ENCODE results near the gene ASCL3. TPM values are rescaled to one million over a fixed set of nuclear protein-coding genes. Genes with fewer than 3 reads are reported as not detected.

ASCL3 gene
- total and polyA plus RNA-seq, 2 donors (not counting 1 experiment from before 2014, with no cell fraction given): not detected

DNA sequence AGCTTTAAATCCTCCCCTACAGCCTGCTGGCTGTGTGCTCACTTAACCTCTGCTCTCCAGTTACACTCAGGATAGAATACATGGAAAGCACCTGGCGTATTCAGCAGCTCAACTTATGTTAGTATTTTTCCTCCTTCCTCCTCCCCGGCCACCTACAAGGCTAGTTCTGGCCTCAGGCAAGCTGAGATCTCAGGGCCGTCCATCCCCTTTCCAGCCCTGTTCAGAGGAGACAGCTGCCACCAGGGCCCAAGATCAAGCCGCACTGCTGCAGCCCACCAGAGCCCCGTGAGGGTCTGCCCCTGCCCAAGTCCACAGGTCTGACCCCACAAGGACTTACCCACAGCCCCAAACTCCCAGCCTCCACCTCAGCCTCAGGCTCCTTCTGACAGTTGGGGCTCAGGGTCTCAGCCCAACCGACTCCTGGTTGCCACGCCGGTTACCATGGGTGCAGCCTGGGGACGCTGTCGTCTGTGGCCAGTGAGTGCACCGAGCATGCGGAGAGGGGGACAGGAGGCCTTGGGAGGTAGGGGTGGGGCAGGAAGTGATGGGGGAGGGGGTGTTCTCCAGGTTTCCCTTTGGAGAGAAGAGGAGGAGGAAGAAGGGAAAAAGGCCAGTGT, 10.1 kb downstream of the ASCL3 start, which contains the start of gene C11orf16:
C11orf16 (minus strand) TSS at position 384 of the 617 bp plus-strand sequence. CDS start 639 bp downstream, outside the sequence.
- Histone ChIP-seq H3K9me3 (ENCODE audit: control extremely low read depth in 1 of 3, control insufficient read depth in 2 of 3, insufficient read depth in 1 of 3, low read length in 2 of 3) (no peaks in the 10 kb centered on the region), H3K4me2 (replicated peaks; ENCODE audit: low read depth, low read length, poor library complexity, severe bottlenecking) (no peak within 1 kb of the TSS), H3K27me3 (replicated peaks in 1 of 4; ENCODE audit: control extremely low read depth in 1 of 4, control insufficient read depth in 3 of 4, insufficient read depth in 4 of 4, low read length in 3 of 4) (no peaks in the 10 kb centered on the region), H3K79me2 (ENCODE audit: control insufficient read depth, insufficient read depth, low read length) (no peaks in the 10 kb centered on the region), H3K36me3 (replicated peaks in 1 of 2; ENCODE audit: control extremely low read depth in 1 of 2, control insufficient read depth in 1 of 2, extremely low read depth in 1 of 2, insufficient read depth in 2 of 2, low read length in 1 of 2) (no peaks in the 10 kb centered on the region), H2AFZ (ENCODE audit: insufficient read depth, low read depth, low read length, poor library complexity, severe bottlenecking) (no peak within 1 kb of the TSS), H3K4me3 (ENCODE audit: control extremely low read depth in 1 of 5, extremely low read depth in 1 of 5, insufficient read depth in 1 of 5, low read depth in 2 of 5, low read length in 4 of 5) (no peak within 1 kb of the TSS), H3K4me1 (ENCODE audit: control insufficient read depth in 2 of 2, insufficient read depth in 2 of 2, low read length in 2 of 2) (no peaks in the 10 kb centered on the region), H4K20me1 (ENCODE audit: control insufficient read depth, insufficient read depth, low read length, poor library complexity, severe bottlenecking) (no peaks in the 10 kb centered on the region), H3K27ac (ENCODE audit: low read length in 2 of 2) (no peak within 1 kb of the TSS), H3K9ac (ENCODE audit: low read length) (no peak within 1 kb of the TSS)
- Mint-ChIP-seq H3K4me1 (peaks cover 3% of the 10 kb centered on the region), H3K27me3 (no peaks in the 10 kb centered on the region), H3K9me3 (ENCODE audit: insufficient read depth) (no peaks in the 10 kb centered on the region), H3K4me3 (no peak within 1 kb of the TSS), H3K27ac (no peak within 1 kb of the TSS)
- TF ChIP-seq EZH2 (IDR thresholded peaks at IDR 0.05; ENCODE audit: borderline replicate concordance, insufficient read depth, low read depth, low read length, poor library complexity, severe bottlenecking): no peak
- TF ChIP-seq, protein P1, sequence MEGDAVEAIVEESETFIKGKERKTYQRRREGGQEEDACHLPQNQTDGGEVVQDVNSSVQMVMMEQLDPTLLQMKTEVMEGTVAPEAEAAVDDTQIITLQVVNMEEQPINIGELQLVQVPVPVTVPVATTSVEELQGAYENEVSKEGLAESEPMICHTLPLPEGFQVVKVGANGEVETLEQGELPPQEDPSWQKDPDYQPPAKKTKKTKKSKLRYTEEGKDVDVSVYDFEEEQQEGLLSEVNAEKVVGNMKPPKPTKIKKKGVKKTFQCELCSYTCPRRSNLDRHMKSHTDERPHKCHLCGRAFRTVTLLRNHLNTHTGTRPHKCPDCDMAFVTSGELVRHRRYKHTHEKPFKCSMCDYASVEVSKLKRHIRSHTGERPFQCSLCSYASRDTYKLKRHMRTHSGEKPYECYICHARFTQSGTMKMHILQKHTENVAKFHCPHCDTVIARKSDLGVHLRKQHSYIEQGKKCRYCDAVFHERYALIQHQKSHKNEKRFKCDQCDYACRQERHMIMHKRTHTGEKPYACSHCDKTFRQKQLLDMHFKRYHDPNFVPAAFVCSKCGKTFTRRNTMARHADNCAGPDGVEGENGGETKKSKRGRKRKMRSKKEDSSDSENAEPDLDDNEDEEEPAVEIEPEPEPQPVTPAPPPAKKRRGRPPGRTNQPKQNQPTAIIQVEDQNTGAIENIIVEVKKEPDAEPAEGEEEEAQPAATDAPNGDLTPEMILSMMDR (IDR thresholded peaks at IDR 0.05): no peak
- 92% methylated on average over 12 of the region's 12 CpGs for WGBS (ENCODE audit: insufficient coverage)
- intact Hi-C loops (cut with micrococcal nuclease): no loop called here
- ChIA-PET POLR2A (no interaction called here), CTCF (interaction anchor here (0.5 to 2.5 kb wide), 2 partner anchors 18 to 64 kb away, joined by 3 to 8 read pairs; no protein-coding TSS in a partner anchor)
- DNase-seq: no peak
- ATAC-seq (ENCODE audit: low read depth): no peak

DNA sequence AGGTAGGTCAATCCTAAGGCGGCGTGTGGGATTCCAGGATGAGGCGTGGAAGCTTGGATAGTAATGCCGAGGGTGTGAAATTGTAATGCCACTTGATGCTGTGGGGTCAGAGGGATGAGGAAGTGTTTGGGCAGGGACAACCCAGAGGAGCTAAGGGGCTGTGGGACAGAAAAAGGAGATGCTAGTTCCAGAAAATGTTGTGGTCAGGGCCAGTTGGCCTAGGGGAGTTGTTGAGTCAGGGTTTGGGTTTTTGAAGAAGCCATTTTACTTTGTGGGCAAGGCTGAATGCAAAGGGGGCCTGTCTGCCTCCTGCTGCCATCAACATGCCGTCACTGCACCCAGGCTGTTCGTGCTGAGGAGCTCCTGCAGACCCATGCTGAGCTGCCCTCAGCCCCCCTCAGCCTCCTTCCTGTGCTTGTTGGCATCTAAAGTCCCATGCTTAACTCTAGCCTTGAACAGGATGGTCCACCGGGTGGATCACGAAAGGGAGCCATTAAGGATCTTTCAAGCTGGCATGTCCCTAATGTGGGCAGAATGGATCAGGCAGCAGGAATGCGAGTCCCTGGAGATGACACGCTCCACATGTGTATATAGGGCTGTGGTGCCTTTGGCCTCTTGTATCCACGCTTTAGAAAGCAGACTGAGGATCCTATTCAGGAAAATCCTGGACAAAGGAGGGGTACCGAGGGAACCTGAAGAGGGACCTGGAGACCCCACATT, 12.2 kb downstream of the ASCL3 start:
- Mint-ChIP-seq H3K4me1 (no peaks in the 10 kb centered on the region), H3K27ac (no peak overlapping the region), H3K27me3 (no peaks in the 10 kb centered on the region), H3K4me3 (no peak overlapping the region), H3K9me3 (ENCODE audit: insufficient read depth) (no peaks in the 10 kb centered on the region)
- Histone ChIP-seq H3K27me3 (replicated peaks in 1 of 4; ENCODE audit: control extremely low read depth in 1 of 4, control insufficient read depth in 3 of 4, insufficient read depth in 4 of 4, low read length in 3 of 4) (no peaks in the 10 kb centered on the region), H3K79me2 (ENCODE audit: control insufficient read depth, insufficient read depth, low read length) (no peaks in the 10 kb centered on the region), H3K4me3 (ENCODE audit: control extremely low read depth in 1 of 5, extremely low read depth in 1 of 5, insufficient read depth in 1 of 5, low read depth in 2 of 5, low read length in 4 of 5) (no peak overlapping the region), H3K36me3 (replicated peaks in 1 of 2; ENCODE audit: control extremely low read depth in 1 of 2, control insufficient read depth in 1 of 2, extremely low read depth in 1 of 2, insufficient read depth in 2 of 2, low read length in 1 of 2) (no peaks in the 10 kb centered on the region), H3K4me2 (replicated peaks; ENCODE audit: low read depth, low read length, poor library complexity, severe bottlenecking) (no peak overlapping the region), H3K4me1 (ENCODE audit: control insufficient read depth in 2 of 2, insufficient read depth in 2 of 2, low read length in 2 of 2) (no peaks in the 10 kb centered on the region), H2AFZ (ENCODE audit: insufficient read depth, low read depth, low read length, poor library complexity, severe bottlenecking) (no peak overlapping the region), H3K27ac (ENCODE audit: low read length in 2 of 2) (no peak overlapping the region), H4K20me1 (ENCODE audit: control insufficient read depth, insufficient read depth, low read length, poor library complexity, severe bottlenecking) (no peaks in the 10 kb centered on the region), H3K9ac (ENCODE audit: low read length) (no peak overlapping the region), H3K9me3 (ENCODE audit: control extremely low read depth in 1 of 3, control insufficient read depth in 2 of 3, insufficient read depth in 1 of 3, low read length in 2 of 3) (no peaks in the 10 kb centered on the region)
- ATAC-seq (ENCODE audit: low read depth): no peak
- DNase-seq: no peak
- 96% methylated on average over 12 of the region's 12 CpGs for WGBS (ENCODE audit: insufficient coverage)
- TF ChIP-seq, protein P1 (IDR thresholded peaks at IDR 0.05): no peak
- TF ChIP-seq EZH2 (IDR thresholded peaks at IDR 0.05; ENCODE audit: borderline replicate concordance, insufficient read depth, low read depth, low read length, poor library complexity, severe bottlenecking): no peak
- CTCF ChIA-PET: interaction anchor here (2.5 kb wide), 1 partner anchor 16 kb away, joined by 8 read pairs; no protein-coding TSS in a partner anchor
- POLR2A ChIA-PET: interaction anchor here (0.7 kb wide), 1 partner anchor 28 kb away, joined by 5 read pairs; no protein-coding TSS in a partner anchor
- intact Hi-C loops (cut with micrococcal nuclease): no loop called here
